HG02610 (cell line): ENCODE measurements around the gene PIP4K2A.
"Not testable (repeated sequence)": the region's sequence is repeated elsewhere in the genome, so short reads cannot be mapped to it uniquely, and the experiment has no call there.

Experiments
- ATAC-seq: cut with Tn5 transposase; IDR thresholded peaks from one replicate; pipeline ENCODE4 v1.9.1; 2021; ENCODE audit warnings: mild to moderate bottlenecking, moderate library complexity; ENCODE audit not compliant: unreplicated experiment

Gene PIP4K2A

GRCh38 chr10:22719406-22720042 is 5.1 kb upstream of the PIP4K2A start:
- ATAC-seq = no peak

- ATAC-seq = not testable (repeated sequence)
These were observed 4.3 kb upstream of the PIP4K2A start for GRCh38 chr10:22718659-22719058.

GRCh38 chr10:22717728-22718127 is 3.4 kb upstream of the PIP4K2A start:
- no peak for ATAC-seq

GRCh38 chr10:22716943-22717342 is 2.6 kb upstream of the PIP4K2A start:
- no peak for ATAC-seq

- no peak for ATAC-seq
These were observed 880 bp upstream of the PIP4K2A start for GRCh38 chr10:22715290-22715625.

GRCh38 chr10:22713853-22714478 is 412 bp downstream of the PIP4K2A start:
- peak; percentile 27 for ATAC-seq

GRCh38 chr10:22712956-22713852 is 1.2 kb downstream of the PIP4K2A start:
- peak; percentile 26 for ATAC-seq

- no peak for ATAC-seq
These were observed 2.0 kb downstream of the PIP4K2A start for GRCh38 chr10:22712211-22712955.

- no peak for ATAC-seq
These were observed 3.0 kb downstream of the PIP4K2A start for GRCh38 chr10:22711373-22711772.

- ATAC-seq = peak; percentile 24
These were observed 4.1 kb downstream of the PIP4K2A start for GRCh38 chr10:22710139-22710745.

- ATAC-seq = no peak
These were observed 5.6 kb downstream of the PIP4K2A start for GRCh38 chr10:22708772-22709171.

GRCh38 chr10:22705527-22705926 is 8.9 kb downstream of the PIP4K2A start:
- no peak for ATAC-seq

- ATAC-seq = peak; percentile 66
These were observed 9.4 kb downstream of the PIP4K2A start for GRCh38 chr10:22704942-22705341.

- ATAC-seq = peak; percentile 53
These were observed 9.9 kb downstream of the PIP4K2A start for GRCh38 chr10:22704471-22704911.

- no peak for ATAC-seq
These were observed 12.0 kb downstream of the PIP4K2A start for GRCh38 chr10:22702348-22702747.

- ATAC-seq = no peak
These were observed 13.1 kb downstream of the PIP4K2A start for GRCh38 chr10:22701132-22701826.

- no peak for ATAC-seq
These were observed 13.9 kb downstream of the PIP4K2A start for GRCh38 chr10:22700489-22700888.

GRCh38 chr10:22699976-22700375 is 14.4 kb downstream of the PIP4K2A start:
- ATAC-seq = no peak

GRCh38 chr10:22698941-22699440 is 15.4 kb downstream of the PIP4K2A start:
- ATAC-seq = no peak

- ATAC-seq = no peak
These were observed 16.6 kb downstream of the PIP4K2A start for GRCh38 chr10:22697800-22698199.
